Right ventricle myocardium superior (tissue), 1 donor: ENCODE data around the gene AMER3. TPM values are rescaled to one million over a fixed set of nuclear protein-coding genes. Genes with fewer than 3 reads are reported as not detected.
"Not testable (repeated sequence)": the region's sequence is repeated elsewhere in the genome, so short reads cannot be mapped to it uniquely, and the experiment has no call there.

Experiments used
- ATAC-seq: fragments of 200-7000 bp; cut with Tn5 transposase; one replicate; pipeline ENCODE4 v1.9.1; 2020; ENCODE audit warnings: mild to moderate bottlenecking; ENCODE audit not compliant: poor library complexity
- DNase-seq: peaks from one replicate; pipeline ENCODE4 v3.0.0-alpha.2; 2020
- intact Hi-C: fragments of 100-400 bp; cut with DNase I; formaldehyde crosslinking; loops from one replicate; pipeline ENCODE4 v1.11.2; 2022
- long read RNA-seq: library from polyadenylated mRNA; unstranded; transcript quantifications from one replicate; pipeline ENCODE4 v2.0.0, GENCODE V29; 2021
- total RNA-seq: library from RNA; stranded (reverse); fragmentation: NEBNext Ultra II Directional; extraction: Animal tissue kit (Norgen Biotek cat#: 25700); gene quantifications from one replicate; pipeline ENCODE4 v1.2.1, GENCODE V29; 2021
- donor health status: DM: no; HTN: yes; CAD: no; lungs with severe emphysema.

AMER3 gene
- total RNA-seq: not detected
- long read RNA-seq: 0 reads

DNA sequence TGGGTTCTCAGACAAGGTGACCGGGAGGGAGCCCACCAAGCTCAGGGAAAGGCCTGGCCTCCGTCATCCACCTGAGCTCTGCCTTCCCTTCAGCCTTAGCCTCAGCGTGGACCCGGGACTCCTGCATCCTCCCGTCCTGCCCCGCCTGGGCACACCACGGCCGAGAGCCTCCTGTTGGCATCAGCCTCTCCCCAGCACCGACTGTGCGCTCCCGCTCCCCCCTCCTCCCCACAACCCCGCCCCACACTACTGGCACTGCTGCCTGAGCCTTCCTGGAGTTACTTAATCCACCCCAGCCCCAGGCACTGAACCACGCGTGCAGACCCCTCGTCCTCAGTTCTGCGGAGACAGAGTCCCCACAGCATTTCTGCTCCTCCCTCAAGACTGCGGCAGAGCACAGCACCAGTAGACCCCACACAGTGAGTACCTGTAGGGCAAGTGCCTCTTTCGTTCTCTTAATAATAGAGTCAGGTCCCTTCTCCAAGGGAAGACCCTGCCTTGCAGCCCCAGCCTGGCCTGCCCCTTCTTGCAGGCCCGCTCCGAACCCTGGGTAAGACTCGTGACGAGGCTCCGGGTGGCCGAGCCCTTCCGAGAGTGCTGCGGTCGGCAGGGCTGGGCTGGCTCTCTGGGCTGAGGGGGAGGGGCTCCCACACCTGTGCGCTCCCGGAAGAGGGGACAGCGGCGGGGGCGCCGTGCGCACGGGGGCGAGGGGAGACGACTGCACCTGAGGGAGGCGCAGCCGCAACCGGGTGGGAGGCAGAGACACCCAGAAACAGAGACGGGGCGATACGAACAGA is at the start of gene AMER3:
Gene AMER3, plus strand, starts transcription at position 285 of the 797 bp plus-strand sequence. CDS start 6,533 bp downstream, outside the sequence.
- intact Hi-C loops: no loop called here
- DNase-seq (no peak), ATAC-seq (no peak)

DNA sequence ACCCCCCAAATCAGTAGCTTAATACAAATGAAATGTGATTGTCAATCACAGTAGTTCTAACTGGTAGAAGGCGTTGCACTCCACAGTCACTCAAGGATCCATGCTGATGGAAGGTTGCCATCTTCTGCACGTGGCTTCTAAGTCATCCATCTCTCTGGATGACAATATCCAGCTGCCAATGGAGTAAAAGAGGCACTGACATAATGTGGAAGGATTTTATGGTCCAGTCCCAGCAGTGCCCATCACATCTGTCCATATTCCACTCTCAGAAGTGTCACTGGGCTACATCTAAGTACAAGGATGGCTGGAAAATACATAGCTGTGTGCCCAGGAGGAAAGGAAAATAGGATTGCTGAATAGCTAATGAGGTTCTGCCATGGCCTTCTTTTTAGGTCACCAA is 40.5 kb upstream of the AMER3 start:
- intact Hi-C loops, ATAC-seq: not testable (repeated sequence)

GRCh38 chr2:130720036-130720435 is 35.3 kb upstream of the AMER3 start:
- ATAC-seq: no peak
- intact Hi-C loops: no loop called here
- DNase-seq: no peak

More for the DNA sequence above, 40.5 kb upstream of the AMER3 start:
- DNase-seq: not testable (repeated sequence)

DNA sequence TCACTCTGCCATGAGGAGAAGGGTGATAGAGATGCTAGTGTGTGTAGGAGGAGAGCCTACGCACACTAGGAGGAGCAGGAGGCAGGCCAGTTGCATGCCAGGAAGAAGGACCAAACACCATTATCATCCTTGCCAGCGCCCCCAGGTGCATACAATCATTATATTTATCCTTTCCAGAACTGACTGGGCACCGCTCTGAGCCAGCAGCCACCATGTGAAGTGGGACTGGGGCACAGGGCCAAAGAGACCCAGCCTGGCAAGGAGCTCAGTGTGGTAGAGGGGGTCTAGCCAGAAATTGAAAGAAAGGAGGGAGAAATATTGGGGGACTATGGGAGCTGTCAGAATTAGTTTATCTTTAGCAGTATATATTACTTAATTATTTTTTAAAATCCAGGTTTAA is 34.8 kb upstream of the AMER3 start:
- no peak for DNase-seq
- ATAC-seq: no peak
- intact Hi-C loops: no loop called here

DNA sequence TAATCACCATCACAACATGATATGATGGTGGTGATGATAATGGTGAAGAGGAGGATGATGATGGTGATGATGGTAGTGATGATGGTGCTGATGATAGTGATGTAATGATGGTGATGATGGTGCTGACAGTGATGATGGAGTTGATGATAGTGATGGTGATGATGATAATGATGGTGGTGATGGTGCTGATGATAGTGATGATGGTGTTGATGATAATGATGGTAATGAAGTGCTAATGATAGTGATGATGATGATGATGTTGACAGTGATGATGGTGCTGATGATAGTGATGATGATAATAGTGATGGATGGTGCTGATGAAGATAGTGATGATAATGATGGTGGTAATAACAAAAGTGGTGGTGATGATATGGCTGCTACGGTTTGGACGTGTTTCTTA is 30.9 kb upstream of the AMER3 start:
- DNase-seq (no peak), ATAC-seq (no peak)
- intact Hi-C loops: no loop called here

- no peak for ATAC-seq
- no peak for DNase-seq
- intact Hi-C loops: no loop called here
Measured at GRCh38 chr2:130726614-130727180, 28.6 kb upstream of the AMER3 start.

- DNase-seq (peak; percentile 88), ATAC-seq (peak; percentile 96)
- intact Hi-C loops: no loop called here
Measured at GRCh38 chr2:130727286-130727924, 27.9 kb upstream of the AMER3 start.

GRCh38 chr2:130728007-130728454 is 27.3 kb upstream of the AMER3 start:
- ATAC-seq (peak; percentile 63), DNase-seq (peak; percentile 38)
- intact Hi-C loops: no loop called here

GRCh38 chr2:130728549-130729316 is 26.6 kb upstream of the AMER3 start, which contains the start of gene GPR148:
GPR148 (plus strand) TSS chr2:130729070; CDS start chr2:130729152, 82 bp downstream.
- ATAC-seq (no peak), DNase-seq (peak; percentile 40)
- intact Hi-C loops: no loop called here

GRCh38 chr2:130729322-130730299 is 25.7 kb upstream of the AMER3 start:
- intact Hi-C loops: no loop called here
- ATAC-seq (no peak), DNase-seq (peak; percentile 43)

GRCh38 chr2:130732257-130732656 is 23.1 kb upstream of the AMER3 start:
- ATAC-seq, DNase-seq, intact Hi-C loops: not testable (repeated sequence)

DNA sequence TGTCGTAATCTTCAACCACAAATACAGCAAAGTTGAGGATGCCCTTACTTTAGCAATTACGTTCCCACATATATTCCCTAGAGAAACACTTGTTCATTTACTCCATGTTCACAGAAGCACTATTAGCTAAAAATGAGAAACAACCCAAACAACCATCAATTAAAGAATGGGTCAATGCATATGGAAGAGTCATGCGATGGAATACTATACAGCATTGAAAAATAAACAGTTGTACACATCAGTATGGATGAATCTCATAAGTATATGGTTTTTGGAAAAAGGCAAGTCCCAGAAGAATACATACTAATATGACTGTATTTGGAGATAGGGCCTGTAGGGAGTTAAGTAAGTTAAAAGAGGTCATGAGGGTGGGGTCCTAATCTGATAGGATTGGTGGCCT is 20.1 kb upstream of the AMER3 start:
- ATAC-seq: no peak
- intact Hi-C loops: no loop called here
- DNase-seq: no peak

- peak; percentile 71 for DNase-seq
- ATAC-seq: peak; percentile 97
- intact Hi-C loops: no loop called here
Measured at GRCh38 chr2:130736487-130736886, 18.9 kb upstream of the AMER3 start.

GRCh38 chr2:130737592-130737991 is 17.7 kb upstream of the AMER3 start:
- intact Hi-C loops: no loop called here
- ATAC-seq (no peak), DNase-seq (no peak)

- intact Hi-C loops: no loop called here
- ATAC-seq (no peak), DNase-seq (no peak)
Measured at GRCh38 chr2:130740671-130741070, 14.7 kb upstream of the AMER3 start.

- no peak for ATAC-seq
- intact Hi-C loops: no loop called here
- no peak for DNase-seq
Measured at GRCh38 chr2:130743278-130743677, 12.1 kb upstream of the AMER3 start.

- peak; percentile 88 for ATAC-seq
- intact Hi-C loops: no loop called here
- no peak for DNase-seq
Measured at GRCh38 chr2:130744287-130745117, 10.8 kb upstream of the AMER3 start.
